K562 (cell line): ENCODE results near the gene HOXD13. TPM values are rescaled to one million over a fixed set of nuclear protein-coding genes. Genes with fewer than 3 reads are reported as not detected.
A peak's percentile ranks its signal among the peaks of the same experiment; 100 is the strongest.

Experiments
- ATF1 ChIP-seq, 2 experiments: fragments of 450-650 bp in 1 of 2; IDR thresholded peaks; 2 replicates each; pipeline ENCODE4 v1.6.1; 2016; ENCODE audit warnings: missing compliant biosample characterization in 1 of 2, missing genetic modification characterization in 1 of 2
- BHLHE40 ChIP-seq: IDR thresholded peaks from 2 replicates; pipeline ENCODE4 v1.6.1; 2011; ENCODE audit warnings: low read length, improper control_type of control experiment
- CC2D1A ChIP-seq: fragments of 450-650 bp; IDR thresholded peaks from 2 replicates; pipeline ENCODE4 v1.6.1; 2017; ENCODE audit warnings: mild to moderate bottlenecking
- CEBPB ChIP-seq: fragments of 450-650 bp; IDR thresholded peaks from 2 replicates; pipeline ENCODE4 v1.6.1; 2016; ENCODE audit warnings: missing genetic modification characterization, missing compliant biosample characterization
- ELF1 ChIP-seq: fragments of 200-800 bp; sonication (Bioruptor generic); IDR thresholded peaks from 2 replicates; pipeline ENCODE4 v1.6.1; 2016; ENCODE audit warnings: missing genetic modification characterization, missing compliant biosample characterization
- FOXJ2 ChIP-seq: fragments of 200-800 bp; sonication (Bioruptor generic); IDR thresholded peaks from 2 replicates; pipeline ENCODE4 v1.6.1; 2016; ENCODE audit warnings: missing genetic modification characterization, missing compliant biosample characterization
- HMG20B ChIP-seq: fragments of 250-450 bp; sonication (Bioruptor Pico); IDR thresholded peaks from 2 replicates; pipeline ENCODE4 v1.5.0; 2021; ENCODE audit warnings: mild to moderate bottlenecking
- HNRNPLL ChIP-seq: fragments of 200-400 bp; formaldehyde crosslinking; IDR thresholded peaks from 2 replicates; pipeline ENCODE4 v1.6.1; 2017; ENCODE audit warnings: low read length, low read depth, mild to moderate bottlenecking; ENCODE audit not compliant: poor library complexity, severe bottlenecking
- MTA3 ChIP-seq: fragments of 450-650 bp; formaldehyde crosslinking; IDR thresholded peaks from 2 replicates; pipeline ENCODE4 v1.6.1; 2017; ENCODE audit warnings: mild to moderate bottlenecking, borderline replicate concordance
- MYC ChIP-seq, 2 experiments: fragments of 250-450 bp in 1 of 2; sonication (Bioruptor Pico) in 1 of 2; IDR thresholded peaks; 2 replicates each; pipeline versions ENCODE4 v1.5.1 to v1.6.1; 2012 to 2021; ENCODE audit warnings: low read depth in 2 of 2, borderline replicate concordance in 1 of 2, improper control_type of control experiment in 1 of 2, low read length in 1 of 2, mild to moderate bottlenecking in 1 of 2, moderate library complexity in 1 of 2
- PCBP1 ChIP-seq: fragments of 200-400 bp; formaldehyde crosslinking; IDR thresholded peaks from 2 replicates; pipeline ENCODE4 v1.6.1; 2018; ENCODE audit warnings: mild to moderate bottlenecking, low read depth, low read length; ENCODE audit not compliant: poor library complexity, severe bottlenecking
- PTRF ChIP-seq: fragments of 450-650 bp; IDR thresholded peaks from 2 replicates; pipeline ENCODE4 v1.6.1; 2016; ENCODE audit warnings: mild to moderate bottlenecking, missing genetic modification characterization, missing compliant biosample characterization
- SMARCB1 ChIP-seq: IDR thresholded peaks from 2 replicates; pipeline ENCODE4 v1.6.1; 2011; ENCODE audit warnings: improper control_type of control experiment, low read depth; ENCODE audit not compliant: insufficient read length
- VEZF1 ChIP-seq: fragments of 200-800 bp; sonication (Bioruptor generic); IDR thresholded peaks from 2 replicates; pipeline ENCODE4 v1.6.1; 2017; ENCODE audit warnings: missing genetic modification characterization, missing compliant biosample characterization
- ZC3H11A ChIP-seq: IDR thresholded peaks from 2 replicates; pipeline ENCODE4 v1.6.1; 2012; ENCODE audit warnings: low read depth, low read length, improper control_type of control experiment
- ZNF263 ChIP-seq: sonication (generic); formaldehyde crosslinking; IDR thresholded peaks from 2 replicates; pipeline ENCODE4 v1.8.0; 2022; ENCODE audit warnings: mild to moderate bottlenecking, missing genetic modification reagents, borderline replicate concordance
- ZNF3 ChIP-seq: fragments of 250-450 bp; sonication (Bioruptor Pico); IDR thresholded peaks from 2 replicates; pipeline ENCODE4 v1.5.0; 2021; ENCODE audit warnings: mild to moderate bottlenecking, moderate library complexity
- ZNF707 ChIP-seq: fragments of 250-450 bp; sonication (Bioruptor Pico); conservative IDR thresholded peaks from 2 replicates; pipeline ENCODE4 v1.8.0; 2022; ENCODE audit warnings: inconsistent platforms, mild to moderate bottlenecking, moderate library complexity
- polyA plus RNA-seq, 8 experiments: library from polyadenylated mRNA; depleted of rRNA in 4 of 8; stranded (reverse) in 5 of 8; unstranded in 3 of 8; fragments of >200 nt; fragmentation: Nextera tagmentation in 2 of 8; fragmentation: Illumina TruSeq in 1 of 8; extraction: Ambion mirVana in 2 of 8; extraction: Trizol in 1 of 8; gene quantifications; 2 replicates each; pipeline versions ENCODE4 v1.2.1 to v1.2.3, GENCODE V29; 2011 to 2014; ENCODE audit warnings: inconsistent platforms in 1 of 8, missing spikeins in 1 of 8
- total RNA-seq, 7 experiments: library from RNA; depleted of rRNA in 6 of 7; stranded (reverse); fragments of >200 nt in 6 of 7; fragmentation: Illumina TruSeq in 2 of 7; extraction: Trizol in 2 of 7; gene quantifications; 2 replicates each; pipeline versions ENCODE4 v1.2.1 to v1.2.3, GENCODE V29; 2011 to 2021; ENCODE audit warnings: low replicate concordance in 1 of 7
- TF ChIP-seq, protein P1 (sequence below), 3 experiments: IDR thresholded peaks in 2 of 3; conservative IDR thresholded peaks in 1 of 3; 2 replicates each; pipeline ENCODE4 v1.5.1; 2011 to 2012; ENCODE audit warnings: low read length in 3 of 3, mild to moderate bottlenecking in 3 of 3, control low read depth in 2 of 3, improper control_type of control experiment in 1 of 3, inconsistent platforms in 1 of 3, low read depth in 1 of 3, mixed read lengths in 1 of 3, moderate library complexity in 1 of 3; ENCODE audit not compliant: insufficient read depth in 2 of 3
- TF ChIP-seq, protein P2 (sequence below), 2 experiments: IDR thresholded peaks; 2 replicates each; pipeline ENCODE4 v1.6.1; 2011; ENCODE audit warnings: borderline replicate concordance in 1 of 2, control low read depth in 1 of 2, low read depth in 1 of 2, low read length in 1 of 2, mild to moderate bottlenecking in 1 of 2, mixed read lengths in 1 of 2, moderate library complexity in 1 of 2; ENCODE audit not compliant: insufficient read depth in 1 of 2, insufficient read length in 1 of 2, poor library complexity in 1 of 2, severe bottlenecking in 1 of 2; ENCODE audit errors: extremely low read depth in 1 of 2
- TF ChIP-seq, protein P3 (sequence below): sonication (generic); formaldehyde crosslinking; IDR thresholded peaks from 2 replicates; pipeline ENCODE4 v1.8.0; 2022; ENCODE audit warnings: missing genetic modification reagents, mild to moderate bottlenecking, moderate library complexity, borderline replicate concordance

Gene HOXD13
- total and polyA plus RNA-seq, 9 of the 15 experiments (the other 6 are each of a cell fraction or from before 2014, with no cell fraction given), result 0.03 to 0.04 TPM; not detected in 7

GRCh38 chr2:176140513-176141317 lies 48.2 kb downstream of the HOXD13 start (continued):
- TF ChIP-seq, protein P1, sequence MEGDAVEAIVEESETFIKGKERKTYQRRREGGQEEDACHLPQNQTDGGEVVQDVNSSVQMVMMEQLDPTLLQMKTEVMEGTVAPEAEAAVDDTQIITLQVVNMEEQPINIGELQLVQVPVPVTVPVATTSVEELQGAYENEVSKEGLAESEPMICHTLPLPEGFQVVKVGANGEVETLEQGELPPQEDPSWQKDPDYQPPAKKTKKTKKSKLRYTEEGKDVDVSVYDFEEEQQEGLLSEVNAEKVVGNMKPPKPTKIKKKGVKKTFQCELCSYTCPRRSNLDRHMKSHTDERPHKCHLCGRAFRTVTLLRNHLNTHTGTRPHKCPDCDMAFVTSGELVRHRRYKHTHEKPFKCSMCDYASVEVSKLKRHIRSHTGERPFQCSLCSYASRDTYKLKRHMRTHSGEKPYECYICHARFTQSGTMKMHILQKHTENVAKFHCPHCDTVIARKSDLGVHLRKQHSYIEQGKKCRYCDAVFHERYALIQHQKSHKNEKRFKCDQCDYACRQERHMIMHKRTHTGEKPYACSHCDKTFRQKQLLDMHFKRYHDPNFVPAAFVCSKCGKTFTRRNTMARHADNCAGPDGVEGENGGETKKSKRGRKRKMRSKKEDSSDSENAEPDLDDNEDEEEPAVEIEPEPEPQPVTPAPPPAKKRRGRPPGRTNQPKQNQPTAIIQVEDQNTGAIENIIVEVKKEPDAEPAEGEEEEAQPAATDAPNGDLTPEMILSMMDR (IDR thresholded peaks at IDR 0.05 in 2 of 3, conservative IDR thresholded peaks at IDR 0.05 in 1 of 3; ENCODE audit: insufficient read depth in 2 of 3, low read depth in 1 of 3, low read length in 3 of 3), result peak; percentile 84 to 95 (median 91)
- TF ChIP-seq MYC (IDR thresholded peaks at IDR 0.05; ENCODE audit: low read depth, low read length) (0 out of 2 replicates have a peak, but pooled peaks have one; percentile 30), MYC (CRISPR knock-in tag; IDR thresholded peaks at IDR 0.05; ENCODE audit: borderline replicate concordance, low read depth) (no peak), CC2D1A (peak; percentile 89; the same call in 1 of the 2 replicates), BHLHE40 (0 out of 2 replicates have a peak, but pooled peaks have one; percentile 16), MTA3 (peak; percentile 70; the same call in 1 of the 2 replicates), VEZF1 (CRISPR knock-in tag) (peak; percentile 73), ZNF3 (CRISPR knock-in tag) (no peak), ATF1 (CRISPR knock-in tag; IDR thresholded peaks at IDR 0.05) (no peak), ATF1 (tag; IDR thresholded peaks at IDR 0.05) (peak; percentile 52), PCBP1 (peak; percentile 75), ZC3H11A (no peak), FOXJ2 (tag) (no peak), HMG20B (no peak), ZNF707 (CRISPR knock-in tag) (no peak), ELF1 (tag) (peak; percentile 78), HNRNPLL (peak; percentile 38), PTRF (tag) (no peak), CEBPB (tag) (no peak), ZNF263 (CRISPR knock-in tag) (peak; percentile 79), SMARCB1 (no peak)
- TF ChIP-seq, protein P2, sequence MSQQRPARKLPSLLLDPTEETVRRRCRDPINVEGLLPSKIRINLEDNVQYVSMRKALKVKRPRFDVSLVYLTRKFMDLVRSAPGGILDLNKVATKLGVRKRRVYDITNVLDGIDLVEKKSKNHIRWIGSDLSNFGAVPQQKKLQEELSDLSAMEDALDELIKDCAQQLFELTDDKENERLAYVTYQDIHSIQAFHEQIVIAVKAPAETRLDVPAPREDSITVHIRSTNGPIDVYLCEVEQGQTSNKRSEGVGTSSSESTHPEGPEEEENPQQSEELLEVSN (IDR thresholded peaks at IDR 0.05; ENCODE audit: borderline replicate concordance in 1 of 2, extremely low read depth in 1 of 2, insufficient read depth in 1 of 2, insufficient read length in 1 of 2, low read depth in 1 of 2, low read length in 1 of 2, poor library complexity in 1 of 2, severe bottlenecking in 1 of 2), result peak; percentile 89
- TF ChIP-seq, protein P3, sequence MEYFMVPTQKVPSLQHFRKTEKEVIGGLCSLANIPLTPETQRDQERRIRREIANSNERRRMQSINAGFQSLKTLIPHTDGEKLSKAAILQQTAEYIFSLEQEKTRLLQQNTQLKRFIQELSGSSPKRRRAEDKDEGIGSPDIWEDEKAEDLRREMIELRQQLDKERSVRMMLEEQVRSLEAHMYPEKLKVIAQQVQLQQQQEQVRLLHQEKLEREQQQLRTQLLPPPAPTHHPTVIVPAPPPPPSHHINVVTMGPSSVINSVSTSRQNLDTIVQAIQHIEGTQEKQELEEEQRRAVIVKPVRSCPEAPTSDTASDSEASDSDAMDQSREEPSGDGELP (CRISPR knock-in tag), result peak; percentile 57; the same call in 1 of the 2 replicates
